GM18520 (cell line): ENCODE results near the gene PLD3.
"Not testable (repeated sequence)": the region's sequence is repeated elsewhere in the genome, so short reads cannot be mapped to it uniquely, and the experiment has no call there.

Experiments
- ATAC-seq: cut with Tn5 transposase; IDR thresholded peaks from one replicate; pipeline ENCODE4 v1.9.1; 2021; ENCODE audit not compliant: unreplicated experiment

Gene PLD3

GRCh38 chr19:40388481-40388880 is 40.0 kb downstream of the PLD3 start:
- ATAC-seq: no peak

GRCh38 chr19:40389404-40390083 is 41.0 kb downstream of the PLD3 start:
- ATAC-seq: no peak

GRCh38 chr19:40390084-40390742 is 41.7 kb downstream of the PLD3 start, which contains the start of gene HIPK4:
TSS of gene HIPK4 (minus strand) at chr19:40390181. CDS start at chr19:40389902, 279 bp downstream.
- no peak for ATAC-seq

GRCh38 chr19:40392123-40392522 is 43.6 kb downstream of the PLD3 start:
- ATAC-seq: no peak

GRCh38 chr19:40392894-40393517 is 44.5 kb downstream of the PLD3 start:
- ATAC-seq: no peak

- no peak for ATAC-seq
Observed at GRCh38 chr19:40393894-40394815, 45.7 kb downstream of the PLD3 start.

- ATAC-seq: no peak
Observed at GRCh38 chr19:40394816-40395210, 46.3 kb downstream of the PLD3 start.

GRCh38 chr19:40395956-40396355 is 47.5 kb downstream of the PLD3 start:
- no peak for ATAC-seq

- no peak for ATAC-seq
Observed at GRCh38 chr19:40396886-40397567, 48.5 kb downstream of the PLD3 start.

GRCh38 chr19:40397568-40397906 is 49.0 kb downstream of the PLD3 start:
- no peak for ATAC-seq

GRCh38 chr19:40398417-40399131 is 50.1 kb downstream of the PLD3 start:
- ATAC-seq: no peak

- ATAC-seq: no peak
Observed at GRCh38 chr19:40400559-40400958, 52.1 kb downstream of the PLD3 start.

- ATAC-seq: peak; percentile 28
Observed at GRCh38 chr19:40403262-40403984, 54.9 kb downstream of the PLD3 start.

- ATAC-seq: no peak
Observed at GRCh38 chr19:40407714-40408597, 59.5 kb downstream of the PLD3 start.

- not testable (repeated sequence) for ATAC-seq
Observed at GRCh38 chr19:40408598-40408925, 60.1 kb downstream of the PLD3 start.

- no peak for ATAC-seq
Observed at GRCh38 chr19:40410030-40410389, 61.5 kb downstream of the PLD3 start.

GRCh38 chr19:40411125-40411842 is 62.8 kb downstream of the PLD3 start:
- ATAC-seq: no peak

- ATAC-seq: no peak
Observed at GRCh38 chr19:40411958-40412499, 63.5 kb downstream of the PLD3 start.
